H9 (cell line): Measurements from ENCODE around the gene MYO7B. TPM values are rescaled to one million over a fixed set of nuclear protein-coding genes. Genes with fewer than 3 reads are reported as not detected.

Experiments used
- DNase-seq: peaks from one replicate; pipeline ENCODE4 v3.0.0-alpha.2; 2017
- H2AFZ ChIP-seq: one replicate; pipeline ENCODE4 v1.6.1; 2013; ENCODE audit warnings: mild to moderate bottlenecking, low read length, control low read depth, moderate library complexity
- H2AK5ac ChIP-seq: 2 replicates; pipeline ENCODE4 v1.6.1; 2013; ENCODE audit warnings: low read length, control low read depth, mixed read lengths; ENCODE audit not compliant: insufficient read length
- H2BK120ac ChIP-seq: one replicate; pipeline ENCODE4 v1.6.1; 2013; ENCODE audit warnings: low read depth, mild to moderate bottlenecking, low read length, control low read depth, inconsistent platforms; ENCODE audit not compliant: poor library complexity, severe bottlenecking
- H2BK12ac ChIP-seq: 2 replicates; pipeline ENCODE4 v1.6.1; 2013; ENCODE audit warnings: low read length, control low read depth, mixed read lengths, low read depth; ENCODE audit not compliant: insufficient read length
- H2BK15ac ChIP-seq: 2 replicates; pipeline ENCODE4 v1.6.1; 2013; ENCODE audit warnings: low read depth, low read length, control low read depth
- H2BK20ac ChIP-seq: one replicate; pipeline ENCODE4 v1.6.1; 2013; ENCODE audit warnings: low read depth, mild to moderate bottlenecking, low read length, control low read depth, inconsistent platforms; ENCODE audit not compliant: poor library complexity, severe bottlenecking
- H2BK5ac ChIP-seq: 2 replicates; pipeline ENCODE4 v1.6.1; 2013; ENCODE audit warnings: low read length, control low read depth, mixed read lengths; ENCODE audit not compliant: insufficient read length
- H3K14ac ChIP-seq: 2 replicates; pipeline ENCODE4 v1.6.1; 2013; ENCODE audit warnings: low read length, control low read depth; ENCODE audit not compliant: insufficient read depth
- H3K18ac ChIP-seq: 2 replicates; pipeline ENCODE4 v1.6.1; 2013; ENCODE audit warnings: low read depth, mild to moderate bottlenecking, mixed read lengths, low read length, control low read depth; ENCODE audit not compliant: insufficient read length
- H3K23ac ChIP-seq: 2 replicates; pipeline ENCODE4 v1.6.1; 2013; ENCODE audit warnings: low read length, control low read depth, mixed read lengths, low read depth; ENCODE audit not compliant: insufficient read length
- H3K23me2 ChIP-seq: 2 replicates; pipeline ENCODE4 v1.6.1; 2013; ENCODE audit warnings: low read depth, mild to moderate bottlenecking, mixed read lengths, low read length, control low read depth; ENCODE audit not compliant: insufficient read length, poor library complexity, severe bottlenecking
- H3K27ac ChIP-seq: 2 replicates; pipeline ENCODE4 v1.5.1; 2013; ENCODE audit warnings: low read length, control low read depth, mixed read lengths, low read depth; ENCODE audit not compliant: insufficient read length
- H3K27me3 ChIP-seq: 2 replicates; pipeline ENCODE4 v1.6.1; 2013; ENCODE audit warnings: low read length, control low read depth, inconsistent platforms; ENCODE audit not compliant: insufficient read depth
- H3K4ac ChIP-seq: 2 replicates; pipeline ENCODE4 v1.6.1; 2013; ENCODE audit warnings: low read depth, mild to moderate bottlenecking, control low read depth, inconsistent platforms, low read length, moderate library complexity
- H3K4me1 ChIP-seq: 2 replicates; pipeline ENCODE4 v1.6.1; 2013; ENCODE audit warnings: low read length, control low read depth, inconsistent platforms; ENCODE audit not compliant: insufficient read depth
- H3K4me2 ChIP-seq: 2 replicates; pipeline ENCODE4 v1.6.1; 2013; ENCODE audit warnings: low read length, control low read depth, mixed read lengths; ENCODE audit not compliant: insufficient read length, insufficient read depth
- H3K56ac ChIP-seq: 2 replicates; pipeline ENCODE4 v1.6.1; 2013; ENCODE audit warnings: low read depth, mild to moderate bottlenecking, mixed read lengths, low read length, control low read depth; ENCODE audit not compliant: insufficient read length
- H3K79me1 ChIP-seq: 2 replicates; pipeline ENCODE4 v1.6.1; 2013; ENCODE audit warnings: low read depth, mild to moderate bottlenecking, moderate library complexity, low read length, control low read depth, inconsistent platforms; ENCODE audit not compliant: insufficient read depth, poor library complexity, severe bottlenecking
- H3K79me2 ChIP-seq: 2 replicates; pipeline ENCODE4 v1.6.1; 2013; ENCODE audit warnings: low read length, control low read depth, inconsistent platforms; ENCODE audit not compliant: insufficient read depth
- H3K9ac ChIP-seq: 2 replicates; pipeline ENCODE4 v1.6.1; 2013; ENCODE audit warnings: low read length, control low read depth, mixed read lengths; ENCODE audit not compliant: insufficient read length; ENCODE audit errors: extremely low read depth
- H3K9me3 ChIP-seq: one replicate; pipeline ENCODE4 v1.6.1; 2013; ENCODE audit warnings: low read depth, low read length, inconsistent platforms; ENCODE audit not compliant: control insufficient read depth
- H3T11ph ChIP-seq: one replicate; pipeline ENCODE4 v1.6.1; 2013; ENCODE audit warnings: mild to moderate bottlenecking, low read length, control low read depth, inconsistent platforms
- H4K20me1 ChIP-seq: one replicate; pipeline ENCODE4 v1.6.1; 2013; ENCODE audit not compliant: control insufficient read depth, insufficient read length, insufficient read depth
- H4K5ac ChIP-seq: 2 replicates; pipeline ENCODE4 v1.6.1; 2013; ENCODE audit warnings: low read depth, mild to moderate bottlenecking, mixed read lengths, low read length, control low read depth; ENCODE audit not compliant: insufficient read length
- H4K8ac ChIP-seq: replicated peaks from 2 replicates; pipeline ENCODE4 v1.6.1; 2013; ENCODE audit warnings: low read length, control low read depth, mixed read lengths, low read depth; ENCODE audit not compliant: insufficient read length
- H4K91ac ChIP-seq: 2 replicates; pipeline ENCODE4 v1.6.1; 2013; ENCODE audit warnings: low read depth, mild to moderate bottlenecking, moderate library complexity, mixed read lengths, low read length, control low read depth; ENCODE audit not compliant: insufficient read length
- H3K27ac Mint-ChIP-seq, 3 experiments: 2 replicates in 2 of 3; 3 replicates in 1 of 3; pipeline ENCODE4 v1.8.0; 2020 to 2021; ENCODE audit warnings: mixed read lengths in 3 of 3, mild to moderate bottlenecking in 1 of 3, moderate library complexity in 1 of 3
- H3K27me3 Mint-ChIP-seq: 2 replicates; pipeline ENCODE4 v1.8.0; 2021; ENCODE audit warnings: low read depth, mild to moderate bottlenecking, moderate library complexity, mixed read lengths
- H3K36me3 Mint-ChIP-seq, 3 experiments: 2 replicates in 2 of 3; 3 replicates in 1 of 3; pipeline ENCODE4 v1.8.0; 2020 to 2021; ENCODE audit warnings: low read depth in 3 of 3, mixed read lengths in 3 of 3; ENCODE audit not compliant: insufficient read depth in 1 of 3
- H3K4me1 Mint-ChIP-seq, 2 experiments: 2 replicates each; pipeline ENCODE4 v1.8.0; 2020; ENCODE audit warnings: mixed read lengths in 2 of 2
- H3K4me3 Mint-ChIP-seq, 2 experiments: 2 replicates in 1 of 2; 3 replicates in 1 of 2; pipeline ENCODE4 v1.8.0; 2020 to 2021; ENCODE audit warnings: mild to moderate bottlenecking in 2 of 2, mixed read lengths in 2 of 2, moderate library complexity in 1 of 2
- H3K9me3 Mint-ChIP-seq, 2 experiments: 2 replicates in 1 of 2; 3 replicates in 1 of 2; pipeline ENCODE4 v1.8.0; 2020; ENCODE audit warnings: mild to moderate bottlenecking in 2 of 2, mixed read lengths in 2 of 2, moderate library complexity in 1 of 2
- CTCF ChIP-seq: fragments of 200-600 bp; sonication (generic); conservative IDR thresholded peaks from 3 replicates; pipeline ENCODE4 v1.8.0; 2021; ENCODE audit warnings: antibody characterized with exemption, mild to moderate bottlenecking
- WGBS: extraction: QIAGEN DNeasy Blood & Tissue Kit; methylation state at CpG from one replicate; pipeline ENCODE4 v1.1.7; 2013; ENCODE audit warnings: missing lambda C conversion rate, low lambda C conversion rate, mixed read lengths; ENCODE audit not compliant: insufficient read length; ENCODE audit errors: extremely low coverage; 5-methylcytosine and 5-hydroxymethylcytosine counted together
- total RNA-seq: library from RNA; stranded (reverse); gene quantifications from 2 replicates; pipeline ENCODE4 v1.2.1, GENCODE V29; 2021

MYO7B gene
- total RNA-seq, 1 experiment from 2014 or later = not detected

DNA sequence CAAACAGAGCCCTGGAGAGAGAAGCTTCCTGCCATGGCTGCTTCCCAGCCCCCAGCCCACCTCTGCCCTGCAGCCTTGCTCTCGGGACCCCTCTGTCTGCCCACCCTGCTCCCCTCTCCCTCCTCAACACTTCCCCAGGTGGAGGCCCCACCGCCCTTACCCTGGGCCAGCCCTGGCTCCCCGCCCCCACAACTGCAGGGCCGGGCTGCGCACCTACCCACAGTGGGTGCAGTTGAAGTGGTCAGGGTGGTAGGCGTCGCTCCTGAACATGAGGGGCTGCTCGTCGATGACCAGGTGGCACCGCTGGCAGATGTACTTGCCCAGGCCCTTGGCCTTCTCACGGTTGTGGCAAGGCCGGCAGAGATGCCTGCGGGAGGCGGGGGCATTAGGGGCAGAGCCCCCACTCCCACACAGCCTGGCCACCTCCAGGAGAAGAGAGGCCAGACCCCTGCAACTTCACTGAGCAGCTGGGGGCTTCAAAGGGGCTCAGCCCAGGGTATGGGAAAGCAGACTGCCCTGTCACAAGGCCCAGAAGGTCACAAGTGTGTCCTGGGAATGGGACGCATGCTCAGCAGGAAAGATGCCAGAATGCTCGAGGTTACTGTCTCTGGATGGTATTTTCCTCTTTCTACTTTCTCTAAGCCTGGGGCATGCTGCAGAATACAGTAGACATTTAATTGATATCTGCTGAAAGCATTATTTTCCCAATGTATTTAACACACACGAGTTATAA is 107.4 kb downstream of the MYO7B start:
- no peak overlapping the region for H2BK12ac ChIP-seq
- DNase-seq = no peak
- H3K14ac ChIP-seq = no peak overlapping the region; the same call in 1 of the 2 replicates
- H3K56ac ChIP-seq = no peak overlapping the region
- Mint-ChIP-seq H3K27me3 (peaks cover 2% of the 10 kb centered on the region; the same call in 1 of the 2 replicates), H3K36me3 (no peaks in the 10 kb centered on the region), H3K4me3 (no peak overlapping the region), H3K9me3 (no peaks in the 10 kb centered on the region), H3K4me1 (peaks cover 9 to 19% of the 10 kb centered on the region in 2 experiments), H3K27ac (no peak overlapping the region)
- no peak overlapping the region for H2BK5ac ChIP-seq
- WGBS = no CpG with 5 or more reads among the region's 17 CpGs
- no peak overlapping the region for H3K18ac ChIP-seq
- H3T11ph ChIP-seq = no peak overlapping the region
- H3K9me3 ChIP-seq = no peaks in the 10 kb centered on the region
- no peak overlapping the region for H4K8ac ChIP-seq
- no peaks in the 10 kb centered on the region for H3K27me3 ChIP-seq
- no peak overlapping the region for H2AK5ac ChIP-seq
- H3K23me2 ChIP-seq = no peaks in the 10 kb centered on the region
- no peak overlapping the region for H3K9ac ChIP-seq
- H3K4me1 ChIP-seq = no peaks in the 10 kb centered on the region; the same call in 1 of the 2 replicates
- no peak overlapping the region for H3K23ac ChIP-seq
- no peak overlapping the region for H4K5ac ChIP-seq
- no peak overlapping the region for H2BK20ac ChIP-seq
- H2AFZ ChIP-seq = no peak overlapping the region
- no peak overlapping the region for H3K4ac ChIP-seq
- H3K27ac ChIP-seq = no peak overlapping the region
- no peaks in the 10 kb centered on the region for H3K79me2 ChIP-seq
- H2BK15ac ChIP-seq = no peak overlapping the region
- H4K91ac ChIP-seq = no peak overlapping the region
- no peaks in the 10 kb centered on the region for H4K20me1 ChIP-seq
- no peak overlapping the region for H2BK120ac ChIP-seq
- TF ChIP-seq CTCF = no peak
- no peak overlapping the region for H3K4me2 ChIP-seq
- no peaks in the 10 kb centered on the region for H3K79me1 ChIP-seq
